GM19395 (cell line): ENCODE measurements around the gene HIGD1B.

ENCODE experiments used
- ATAC-seq: cut with Tn5 transposase; IDR thresholded peaks from one replicate; pipeline ENCODE4 v1.9.1; 2021; ENCODE audit warnings: mild to moderate bottlenecking, moderate library complexity; ENCODE audit not compliant: unreplicated experiment

Gene HIGD1B

DNA sequence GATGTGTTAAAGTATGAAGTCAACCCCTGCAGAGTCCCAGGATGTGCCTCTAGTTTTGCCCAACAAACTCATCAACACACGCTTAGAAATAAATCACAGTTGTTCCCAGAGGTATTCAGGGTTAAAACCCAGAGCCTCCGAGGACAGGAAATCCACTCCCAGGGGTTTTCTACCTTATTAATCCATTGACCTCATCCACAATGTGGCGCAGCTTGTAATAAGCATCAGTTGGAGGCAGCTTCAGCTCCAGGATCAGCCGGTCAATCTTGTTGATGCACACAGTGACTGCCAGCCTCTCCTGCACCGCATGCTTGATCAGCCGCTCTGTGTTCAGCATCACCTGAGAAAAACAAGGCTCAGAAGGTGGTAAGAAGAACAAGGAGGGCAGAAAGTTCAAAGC, 28.1 kb downstream of the HIGD1B start:
- no peak for ATAC-seq

GRCh38 chr17:44877121-44877520, 29.4 kb downstream of the HIGD1B start:
- ATAC-seq, result no peak

DNA sequence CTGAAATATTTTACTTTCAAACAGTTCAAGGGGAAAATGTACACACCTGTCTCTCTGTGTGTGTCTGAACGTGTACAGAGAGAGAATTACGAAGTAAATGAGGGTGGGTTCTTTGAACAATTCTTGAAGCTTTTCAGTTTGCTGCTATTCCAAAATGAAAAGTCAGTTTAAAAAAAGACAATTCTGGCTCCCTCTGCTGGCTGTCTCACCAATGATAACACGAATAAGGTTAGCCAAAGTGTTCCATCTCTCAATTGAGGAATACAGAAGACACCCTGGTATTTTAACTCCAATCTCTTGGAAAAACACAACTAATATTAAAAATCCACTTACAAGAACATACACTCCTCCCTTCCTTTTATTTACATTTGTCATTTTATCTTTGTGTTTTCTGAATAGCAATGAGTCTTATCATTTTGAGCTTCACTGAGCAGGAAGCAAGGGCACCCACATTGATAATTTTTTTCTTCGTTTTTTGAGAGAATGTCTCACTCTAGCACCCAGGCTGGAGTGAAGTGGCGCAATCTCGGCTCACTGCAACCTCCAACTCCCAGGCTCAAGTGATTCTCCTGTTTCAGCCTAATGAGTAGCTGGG, 31.0 kb downstream of the HIGD1B start:
- ATAC-seq, result no peak

GRCh38 chr17:44879376-44879775, 31.7 kb downstream of the HIGD1B start:
- no peak for ATAC-seq

GRCh38 chr17:44880062-44880461, 32.4 kb downstream of the HIGD1B start:
- ATAC-seq, result no peak

GRCh38 chr17:44881145-44881544, 33.5 kb downstream of the HIGD1B start:
- ATAC-seq, result no peak

- ATAC-seq, result no peak
Measured at GRCh38 chr17:44884941-44885340, 37.3 kb downstream of the HIGD1B start.

- ATAC-seq, result no peak
Measured at GRCh38 chr17:44887016-44887415, 39.3 kb downstream of the HIGD1B start.

GRCh38 chr17:44887971-44888954, 40.6 kb downstream of the HIGD1B start:
- ATAC-seq, result no peak

GRCh38 chr17:44889003-44889402, 41.3 kb downstream of the HIGD1B start:
- ATAC-seq, result no peak

DNA sequence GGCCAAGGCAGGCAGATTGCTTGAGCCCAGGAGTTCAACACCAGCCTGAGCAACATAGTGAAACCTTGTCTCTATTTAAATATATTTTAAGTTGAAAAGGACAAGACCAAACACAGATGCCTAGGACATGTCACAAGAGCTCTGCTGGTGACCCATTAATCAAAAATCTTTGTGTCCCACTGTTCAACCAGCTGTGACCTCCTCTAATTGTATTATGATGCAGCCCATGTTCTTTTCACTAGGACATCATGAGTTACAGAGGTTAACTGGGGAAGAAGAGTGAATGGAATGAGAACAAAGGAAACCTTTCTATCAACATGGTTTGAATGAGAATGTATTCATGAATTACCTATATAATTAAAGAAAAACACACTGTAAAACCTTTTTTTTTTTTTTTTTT, 44.6 kb downstream of the HIGD1B start:
- ATAC-seq, result no peak

- no peak for ATAC-seq
Measured at GRCh38 chr17:44894642-44895041, 47.0 kb downstream of the HIGD1B start.

- peak; percentile 28 for ATAC-seq
Measured at GRCh38 chr17:44898768-44899073, 51.0 kb downstream of the HIGD1B start.

GRCh38 chr17:44899074-44899782, 51.5 kb downstream of the HIGD1B start, which contains the start of gene EFTUD2:
Gene EFTUD2 (minus strand): TSS chr17:44899445. CDS start chr17:44894521, 4,924 bp downstream.
- ATAC-seq, result peak; percentile 83
